Measurements from ENCODE around the gene SMCO4.

GRCh38 chr11:93515441-93516025 is 27.7 kb downstream of the SMCO4 start:
- TF ChIP-seq CTCF (IDR thresholded peaks at IDR 0.05) (no peak), POLR2A (IDR thresholded peaks at IDR 0.05) (no peak)

All from esophagus squamous epithelium (tissue), 4 donors.